NT2/D1 (cell line): ENCODE measurements around the gene LARGE1.

Source experiments
- SUZ12 ChIP-seq: IDR thresholded peaks from 2 replicates; pipeline ENCODE4 v1.6.1; 2011; ENCODE audit not compliant: insufficient read length, insufficient read depth; ENCODE audit errors: extremely low read depth
- YY1 ChIP-seq: IDR thresholded peaks from 2 replicates; pipeline ENCODE4 v1.6.1; 2011; ENCODE audit not compliant: insufficient read length, insufficient read depth

- TF ChIP-seq YY1 = no peak
- TF ChIP-seq SUZ12 = no peak
These were observed 90.6 kb downstream of the LARGE1 start for GRCh38 chr22:33829546-33830280.
